ENCODE measurements around the gene FRMD4A.

The FRMD4A gene

DNA sequence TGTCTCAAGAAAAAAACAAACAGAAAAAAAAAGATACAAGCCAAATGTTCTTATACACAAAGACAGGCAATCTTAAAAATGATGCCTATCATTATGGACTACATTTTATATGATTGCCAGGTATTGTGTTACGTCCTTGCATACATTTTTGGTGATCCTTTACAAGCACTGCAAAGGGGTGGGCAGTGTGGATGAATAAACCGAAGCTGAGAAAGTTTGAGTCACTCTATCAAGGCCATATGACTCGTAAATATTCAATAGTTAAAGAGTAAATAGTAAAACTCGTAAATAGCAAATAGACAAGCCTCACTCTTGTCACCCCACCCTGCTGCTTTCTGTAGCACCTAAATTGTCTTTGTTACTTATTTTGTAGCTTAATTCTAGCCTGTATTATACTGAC lies 326.2 kb downstream of the FRMD4A start:
- DNase-seq: no peak

DNA sequence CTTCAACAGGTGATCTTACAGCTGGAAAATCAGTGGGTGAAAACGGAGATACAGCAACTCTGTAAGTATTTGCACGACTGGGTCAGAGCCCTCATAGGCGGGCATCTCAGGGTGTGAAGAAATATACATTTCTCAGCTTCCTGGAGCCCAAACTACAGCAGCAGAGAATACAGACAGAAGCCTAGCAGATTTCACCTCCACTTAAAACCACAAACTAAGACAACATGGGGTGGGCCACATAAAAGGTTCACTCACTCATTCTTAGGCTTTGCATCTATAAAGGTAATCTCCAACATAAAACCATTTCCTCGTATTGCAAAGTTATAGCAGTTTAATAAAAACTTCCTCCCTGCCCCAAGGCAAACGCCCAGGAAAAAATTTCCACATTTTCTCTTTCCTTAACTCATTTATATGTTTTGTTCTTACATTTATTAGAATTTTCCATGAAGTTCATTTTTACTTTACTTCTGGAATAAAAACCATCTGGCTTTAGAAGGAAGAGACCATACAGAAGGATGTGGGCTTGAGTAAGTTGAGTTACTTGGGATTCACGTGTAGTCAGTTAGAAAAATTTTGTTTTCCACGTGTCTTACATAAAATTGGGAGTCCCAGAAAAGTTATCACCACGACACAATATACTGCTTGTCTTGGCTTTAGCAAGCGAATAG lies 327.1 kb downstream of the FRMD4A start:
- no peak for DNase-seq

DNA sequence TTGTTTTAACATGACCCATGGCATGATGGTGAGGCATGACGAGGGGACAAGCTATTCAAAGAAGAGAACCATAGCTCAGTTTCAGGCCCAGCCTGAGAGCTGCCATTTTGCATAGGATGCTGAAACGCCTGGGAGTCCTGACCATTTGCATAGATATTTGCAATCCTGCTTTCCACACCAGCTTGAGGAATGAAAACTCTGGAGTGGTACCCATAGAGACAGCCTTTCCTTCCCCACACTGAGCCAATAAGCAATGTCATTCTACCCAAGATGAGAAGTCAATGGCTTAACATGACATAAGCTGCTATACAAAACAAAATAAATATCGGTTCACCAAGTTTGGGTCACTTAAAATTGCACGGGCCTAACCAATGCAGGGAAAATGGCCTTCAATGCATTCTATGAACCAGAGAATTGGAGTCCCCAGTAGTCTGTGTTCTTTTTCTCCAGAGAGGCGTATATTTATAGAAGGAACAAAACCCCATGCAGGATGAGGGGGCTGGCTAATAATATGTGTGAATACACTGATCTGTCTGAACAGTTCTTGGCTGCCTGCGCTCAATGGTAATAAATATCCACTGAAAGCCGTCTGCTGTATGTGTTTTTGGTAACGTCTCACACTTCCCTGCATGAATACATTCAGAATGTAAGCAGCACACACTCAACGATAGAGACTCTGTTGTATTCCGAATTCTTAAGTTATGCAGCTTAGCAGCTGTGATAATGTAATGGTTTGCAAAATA lies 329.3 kb downstream of the FRMD4A start:
- DNase-seq: no peak

DNA sequence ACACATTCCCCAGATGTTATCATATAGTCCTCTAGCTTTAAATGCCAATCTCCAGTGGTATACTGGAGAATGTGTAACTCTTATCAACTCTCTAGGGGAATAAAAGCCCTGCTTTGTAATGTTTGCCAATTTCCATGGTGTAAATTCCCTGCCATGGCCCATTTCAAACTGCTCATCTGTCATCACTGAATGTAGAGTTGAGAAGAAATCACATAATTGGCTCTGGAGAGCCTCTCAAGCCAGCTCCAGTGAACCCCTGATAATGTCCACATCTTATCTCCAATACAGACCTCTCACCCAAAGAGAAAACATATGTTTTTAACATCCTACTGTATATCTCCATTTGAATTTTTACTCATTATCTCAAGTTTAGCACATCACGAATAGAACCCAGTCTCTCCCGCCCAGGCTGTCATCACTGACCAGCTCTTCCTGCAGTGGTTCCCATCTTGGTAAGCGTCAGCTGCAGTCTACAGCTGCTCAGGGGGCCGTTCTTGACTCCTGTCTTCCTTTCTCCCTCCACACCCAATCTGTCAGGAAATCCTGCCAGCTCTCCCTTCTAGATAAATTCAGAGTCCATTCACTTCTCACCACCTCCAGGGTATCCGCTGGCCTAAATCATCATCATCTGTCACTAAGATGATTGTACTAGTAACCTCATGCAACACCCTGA lies 332.4 kb downstream of the FRMD4A start:
- no peak for DNase-seq

DNA sequence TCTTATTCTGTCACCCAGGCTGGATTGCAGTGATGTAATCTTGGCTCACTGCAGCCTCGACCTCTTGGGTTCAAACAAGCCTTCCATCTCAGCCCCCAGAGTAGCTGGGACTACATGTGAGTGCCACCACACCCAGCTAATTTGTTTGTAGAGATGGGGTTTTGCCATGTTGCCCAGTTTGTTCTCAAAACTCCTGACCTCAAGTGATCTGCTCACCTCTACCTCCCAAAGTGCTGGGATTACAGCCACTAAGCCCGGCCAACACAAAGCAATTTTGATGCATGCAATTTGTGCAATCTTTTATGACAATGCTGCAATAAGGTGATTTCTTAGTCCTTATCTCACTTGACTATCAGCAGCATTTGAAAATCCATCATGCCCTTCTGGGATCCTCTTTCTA lies 333.1 kb downstream of the FRMD4A start:
- DNase-seq: no peak

DNA sequence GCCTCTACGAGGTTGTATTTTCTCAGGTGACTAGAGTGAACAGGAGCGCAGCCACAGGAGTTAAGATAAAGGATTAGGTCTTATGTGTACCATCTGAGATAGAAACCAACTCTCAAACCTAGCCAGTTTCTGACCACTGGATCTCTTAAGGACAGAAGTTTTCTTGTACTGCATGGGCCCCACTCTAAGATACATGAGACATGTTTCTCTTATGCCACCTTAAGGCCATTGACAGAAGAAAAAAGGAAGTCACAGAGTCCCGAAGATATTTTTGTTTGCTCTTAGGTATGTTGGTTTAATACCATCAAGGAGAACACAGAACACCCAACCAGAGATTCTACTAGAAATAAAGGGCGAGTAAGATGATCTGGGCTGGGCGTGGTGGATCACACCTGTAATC lies 335.8 kb downstream of the FRMD4A start:
- no peak for DNase-seq

DNA sequence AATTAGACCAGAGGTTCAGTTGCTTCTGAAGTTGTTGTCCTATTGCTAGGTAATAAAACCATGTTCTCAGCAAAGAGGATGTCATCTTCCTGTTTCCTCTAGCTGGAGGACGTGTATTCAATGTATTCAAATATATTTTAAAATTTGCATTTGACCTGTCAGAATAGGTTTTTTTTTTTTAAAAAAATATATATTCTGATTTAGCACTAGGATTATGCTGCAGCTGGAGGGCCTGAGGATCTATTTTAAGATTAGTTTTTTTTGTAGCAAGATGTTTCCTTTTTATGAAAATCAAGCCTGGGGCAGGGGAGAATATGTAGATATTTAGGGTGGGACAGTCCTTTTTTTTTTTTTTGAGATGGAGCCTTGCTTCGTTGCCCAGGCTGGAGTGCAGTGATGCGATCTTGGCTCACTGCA lies 337.0 kb downstream of the FRMD4A start:
- no peak for DNase-seq

DNA sequence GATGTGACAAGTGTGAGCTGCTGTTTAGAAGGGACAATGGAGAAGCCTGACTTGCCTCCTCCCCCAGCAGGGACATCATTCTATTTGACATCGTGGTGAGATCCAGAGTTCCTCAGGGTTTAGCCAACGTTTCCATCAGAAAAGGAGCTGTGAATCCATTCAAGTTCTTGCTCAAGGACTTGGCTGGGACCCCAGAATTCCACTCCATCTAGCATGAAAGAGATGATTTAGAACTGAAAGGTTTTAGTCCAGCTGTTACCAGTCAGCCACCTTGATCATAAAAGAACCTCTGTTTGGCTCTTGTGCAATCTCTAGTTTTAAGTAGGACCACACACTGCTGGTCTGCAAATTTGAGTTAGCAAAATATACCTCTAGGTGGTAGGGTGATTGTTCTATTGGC lies 337.6 kb downstream of the FRMD4A start:
- no peak for DNase-seq

DNA sequence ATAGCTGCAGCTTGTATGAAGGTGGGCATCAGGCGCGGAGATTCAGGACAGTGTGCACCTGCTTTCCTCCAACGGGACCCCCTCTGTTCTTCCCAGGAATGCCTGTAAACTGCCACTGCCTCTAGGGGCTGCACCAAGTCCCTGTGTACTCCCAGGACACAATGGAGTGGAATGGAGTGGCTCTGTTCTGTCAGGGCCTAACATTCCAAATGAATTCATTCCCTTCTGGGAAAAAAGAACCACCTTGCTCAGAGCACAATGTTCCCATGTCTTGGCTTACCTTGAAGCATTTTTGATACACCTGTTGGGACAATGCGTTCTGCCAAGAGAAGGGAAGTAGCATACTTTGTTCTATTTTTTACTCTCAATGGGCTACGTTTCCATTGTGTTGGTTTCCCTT lies 339.4 kb downstream of the FRMD4A start:
- DNase-seq: no peak

DNA sequence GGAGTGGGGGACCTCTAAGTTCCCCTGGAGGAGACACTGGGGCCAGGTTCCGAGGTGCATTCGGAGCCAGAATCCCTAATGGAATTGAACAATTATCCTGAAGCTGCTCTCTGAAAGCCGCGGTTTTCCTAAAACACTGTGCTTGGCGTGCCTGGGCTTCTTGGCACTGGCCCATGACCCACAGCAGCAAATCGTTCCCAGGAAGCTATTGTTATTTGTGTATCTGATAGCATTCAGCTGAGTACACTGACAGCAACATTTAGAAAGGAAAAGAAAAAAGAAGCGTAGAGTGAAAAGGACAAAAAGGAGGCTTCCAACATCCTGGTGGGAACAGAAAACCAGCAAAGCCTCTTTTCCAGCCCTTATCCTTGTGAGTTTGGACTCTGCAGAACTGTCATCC lies 339.8 kb downstream of the FRMD4A start:
- no peak for DNase-seq

DNA sequence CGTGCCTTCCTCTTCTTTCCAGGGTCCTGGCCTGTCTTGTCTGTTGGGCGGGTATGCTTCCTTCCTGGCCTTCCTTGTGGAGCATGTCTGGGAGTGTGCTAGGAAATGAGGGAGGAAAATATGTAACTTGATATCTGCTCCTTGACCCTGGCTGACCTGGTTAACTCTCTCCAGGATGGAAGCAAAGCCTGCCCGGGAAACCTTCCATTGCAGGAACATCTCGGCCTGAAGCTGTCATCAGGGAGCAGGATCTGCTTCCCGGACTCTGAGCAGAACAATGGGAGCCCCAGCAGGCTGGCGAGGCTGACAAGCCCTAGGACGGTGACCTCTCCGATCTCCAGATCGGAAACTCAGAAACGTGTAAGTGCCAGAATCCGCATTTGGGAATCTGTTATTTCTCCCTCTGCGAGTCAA lies 340.3 kb downstream of the FRMD4A start:
- no peak for DNase-seq

DNA sequence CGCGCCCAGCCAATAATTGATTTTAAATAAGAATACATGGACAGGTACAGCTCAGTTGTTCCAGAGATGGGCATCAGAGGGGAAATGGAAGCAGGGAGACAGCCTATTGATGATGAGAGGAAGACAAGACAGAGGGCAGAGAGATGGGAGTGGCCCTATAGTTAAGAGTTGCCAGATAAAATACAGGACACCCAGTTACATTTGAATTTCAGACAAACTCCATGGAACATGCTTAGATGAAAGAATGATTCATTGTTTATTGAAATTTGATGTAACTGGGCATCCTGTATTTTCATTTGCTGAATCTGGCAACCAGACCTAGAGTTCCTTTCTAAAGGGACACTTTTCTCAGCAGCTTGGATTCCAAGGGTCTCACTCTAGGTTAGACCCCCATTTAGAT lies 341.1 kb downstream of the FRMD4A start:
- no peak for DNase-seq

DNA sequence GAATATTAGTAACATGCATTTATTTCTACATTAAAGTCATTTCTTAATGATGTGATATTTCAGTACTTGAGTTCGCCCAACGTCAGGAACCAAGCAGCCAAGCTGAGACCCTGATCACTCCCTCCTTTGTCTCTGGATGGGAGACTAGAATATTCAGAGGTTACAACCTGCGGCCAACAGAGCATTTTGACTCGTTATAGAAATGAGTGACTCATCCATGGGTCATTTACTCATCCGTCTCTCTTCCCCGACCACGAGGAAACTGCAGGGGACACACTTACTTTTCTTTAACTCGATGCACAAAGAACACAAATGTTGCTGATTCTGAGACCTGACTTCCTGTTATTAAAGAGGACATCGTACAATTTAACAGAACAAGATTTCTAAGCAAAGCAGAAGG lies 343.3 kb downstream of the FRMD4A start:
- DNase-seq: no peak

DNA sequence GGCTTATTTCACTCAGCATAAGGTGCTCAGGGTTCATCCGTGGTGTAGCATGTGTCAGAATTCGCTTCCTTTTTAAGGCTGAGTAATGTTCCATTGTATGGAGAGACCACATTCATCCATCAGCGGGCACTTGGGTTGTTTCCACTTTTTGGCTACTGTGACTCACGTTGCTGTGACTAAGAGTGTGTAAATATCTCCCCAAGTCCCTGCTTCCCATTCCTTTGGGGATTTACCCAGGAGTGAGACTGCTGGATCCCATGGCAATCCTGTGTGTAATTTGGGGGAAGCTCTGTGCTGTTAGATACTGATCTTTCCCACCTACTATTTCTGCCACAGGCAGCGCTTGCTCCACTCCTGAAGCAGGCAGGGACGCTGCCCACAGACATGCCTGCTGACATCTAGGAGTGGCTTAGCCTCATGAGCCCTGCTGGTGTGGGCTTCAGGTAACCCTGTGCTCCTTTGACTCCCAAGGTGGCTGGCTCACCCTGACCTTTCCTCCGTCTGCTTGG lies 346.0 kb downstream of the FRMD4A start:
- DNase-seq: no peak

DNA sequence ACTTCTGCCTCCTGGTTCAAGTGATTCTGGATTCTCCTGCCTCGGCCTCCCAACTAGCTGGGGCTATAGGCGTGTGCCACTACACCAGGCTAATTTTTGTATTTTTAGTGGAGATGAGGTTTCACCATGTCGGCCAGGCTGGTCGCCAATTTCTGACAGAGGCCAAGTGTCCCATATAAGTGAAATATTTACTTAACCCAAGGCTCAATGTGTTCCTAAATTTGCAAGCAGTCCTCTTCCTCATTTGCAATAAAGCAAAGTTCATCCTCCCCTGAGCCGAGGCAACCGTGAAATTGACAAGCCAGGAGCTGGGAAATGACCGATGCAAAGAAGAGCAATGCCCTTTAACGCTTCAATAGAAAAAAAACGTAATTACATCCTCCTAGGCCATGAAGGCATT lies 347.7 kb downstream of the FRMD4A start:
- no peak for DNase-seq

DNA sequence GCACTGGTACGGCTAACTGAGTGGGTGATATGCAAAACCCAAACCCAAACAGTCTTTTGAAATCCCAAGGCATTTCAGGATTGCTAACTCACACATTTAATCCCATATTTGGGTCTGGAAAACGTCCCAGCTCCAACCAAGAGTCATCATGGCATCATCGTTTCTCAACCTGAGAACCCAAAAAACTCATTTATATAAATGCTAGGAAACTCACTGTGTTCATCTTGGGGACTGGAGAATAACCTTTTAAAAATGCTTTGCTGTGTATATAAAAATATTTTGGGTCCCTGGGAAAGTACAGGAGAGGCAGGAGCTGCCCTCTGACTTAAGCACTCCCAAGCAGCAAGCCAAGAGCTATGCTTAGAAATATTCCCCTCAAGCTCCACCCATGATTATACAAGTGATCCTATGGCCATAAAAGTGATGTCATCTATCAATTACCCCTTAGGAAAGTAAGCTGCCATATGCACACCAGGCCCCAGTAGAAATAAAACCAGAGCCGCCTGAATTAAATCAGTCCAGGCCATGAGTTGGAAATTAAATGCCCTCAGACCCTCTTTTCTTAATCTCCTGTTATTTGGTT lies 352.1 kb downstream of the FRMD4A start:
- no peak for DNase-seq

DNA sequence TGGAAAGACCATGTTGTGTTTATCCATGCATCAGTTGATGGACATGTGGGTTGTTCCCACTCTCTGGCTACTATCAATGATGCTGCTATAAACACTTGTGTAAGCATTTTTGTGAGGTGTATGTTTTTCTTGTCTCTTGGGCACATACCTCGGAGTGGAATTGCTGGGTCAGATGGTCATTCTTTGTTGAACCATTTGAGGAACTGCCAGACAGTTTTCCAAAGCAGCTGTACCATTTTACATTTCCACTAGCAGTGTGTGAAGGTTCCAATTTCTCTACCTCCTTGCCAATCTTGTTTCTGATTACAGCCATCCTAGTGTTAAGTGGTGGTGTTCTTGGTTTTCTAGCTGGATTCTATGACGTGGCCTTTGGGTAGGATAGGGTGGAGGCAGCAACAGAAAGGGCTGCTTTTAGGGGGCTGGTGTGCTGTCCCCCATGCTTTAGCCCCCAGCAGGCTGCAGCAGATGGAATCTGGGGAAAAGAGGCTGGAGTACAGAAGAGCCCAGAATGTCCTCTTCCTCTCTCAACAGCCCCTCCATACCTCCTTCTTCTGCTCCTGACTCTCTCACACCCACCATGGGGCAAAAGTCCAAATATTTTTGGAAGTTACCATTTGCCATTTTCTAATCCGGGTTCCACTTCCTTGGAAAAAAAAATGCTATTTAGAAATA lies 352.7 kb downstream of the FRMD4A start:
- DNase-seq: no peak

DNA sequence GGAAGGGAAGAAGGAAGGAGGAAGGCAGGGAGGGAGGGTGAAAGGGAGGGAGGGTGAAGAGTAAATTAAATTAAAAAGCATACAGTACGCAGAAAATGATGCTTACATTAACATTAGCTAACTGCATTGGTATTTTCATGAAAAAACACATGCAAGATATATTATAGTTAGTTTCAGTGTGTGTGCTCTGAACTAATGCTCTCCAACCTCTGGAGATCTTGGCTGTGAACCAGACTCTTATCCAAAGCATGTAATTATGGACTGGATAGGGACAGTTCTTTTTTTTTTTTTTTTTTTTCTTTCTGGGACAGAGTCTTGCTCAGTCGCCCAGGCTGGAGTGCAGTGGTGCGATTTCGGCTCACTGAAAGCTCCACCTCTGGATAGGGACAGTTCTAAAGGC lies 357.0 kb downstream of the FRMD4A start:
- no peak for DNase-seq

DNA sequence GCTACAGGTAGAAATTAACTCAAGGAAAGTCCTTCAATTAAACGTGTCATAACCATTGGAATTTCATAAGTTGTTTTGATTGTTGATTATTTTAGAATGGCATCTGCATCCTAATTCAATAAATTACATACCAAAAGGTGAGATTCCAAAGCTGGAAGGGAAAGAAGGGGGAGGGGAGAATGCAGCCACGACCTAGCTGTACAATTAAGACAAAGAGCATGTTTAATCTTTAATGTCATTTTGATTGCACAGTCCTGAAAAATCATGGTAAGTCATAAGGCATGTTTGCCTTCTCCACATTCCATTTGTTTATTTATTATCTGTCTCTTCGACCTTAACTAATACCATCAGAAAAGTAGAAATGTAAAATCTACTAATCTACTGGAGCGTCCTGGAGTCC lies 358.1 kb downstream of the FRMD4A start:
- DNase-seq: no peak

DNA sequence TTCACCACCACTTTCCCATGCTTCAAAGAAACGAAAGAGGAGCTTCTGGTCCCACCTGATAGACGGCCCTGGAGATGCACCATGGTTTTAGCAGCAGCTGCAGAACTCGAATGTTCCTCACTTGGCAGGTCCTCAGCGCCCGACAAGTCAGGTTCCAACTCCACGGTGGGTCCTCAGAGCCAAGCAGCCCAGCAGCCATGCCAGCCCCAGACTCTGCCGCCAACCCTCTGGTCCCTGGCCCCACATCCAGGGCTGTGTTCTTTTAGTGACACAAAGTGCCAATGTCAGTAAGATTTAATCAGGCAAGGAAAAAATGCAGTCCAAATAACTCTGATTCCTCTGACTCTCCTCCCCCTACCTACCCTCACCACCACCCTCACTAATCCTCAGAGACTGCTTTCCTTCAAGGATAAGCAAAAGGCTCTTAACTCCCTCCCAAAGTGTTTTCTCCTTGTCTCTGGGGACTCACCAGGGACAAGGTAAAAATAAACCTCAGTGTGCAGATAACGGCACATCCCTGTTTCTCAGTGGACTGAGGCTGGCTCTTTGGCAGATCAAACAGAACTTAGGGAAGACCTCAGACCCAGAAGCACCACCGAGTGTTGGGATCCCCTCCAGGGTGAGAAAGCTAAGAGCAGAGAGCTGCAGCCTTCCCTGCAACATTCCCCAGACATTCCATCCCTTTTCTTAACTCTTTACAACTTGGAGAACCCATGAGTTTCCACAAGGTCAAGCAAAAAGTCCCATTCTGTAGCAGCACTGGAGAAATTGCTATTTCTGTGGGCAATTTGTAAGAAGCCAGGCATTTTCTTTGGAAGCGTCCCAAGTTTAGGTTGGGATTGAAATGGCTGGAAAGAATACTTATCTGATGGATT lies 358.9 kb downstream of the FRMD4A start:
- DNase-seq: no peak

DNA sequence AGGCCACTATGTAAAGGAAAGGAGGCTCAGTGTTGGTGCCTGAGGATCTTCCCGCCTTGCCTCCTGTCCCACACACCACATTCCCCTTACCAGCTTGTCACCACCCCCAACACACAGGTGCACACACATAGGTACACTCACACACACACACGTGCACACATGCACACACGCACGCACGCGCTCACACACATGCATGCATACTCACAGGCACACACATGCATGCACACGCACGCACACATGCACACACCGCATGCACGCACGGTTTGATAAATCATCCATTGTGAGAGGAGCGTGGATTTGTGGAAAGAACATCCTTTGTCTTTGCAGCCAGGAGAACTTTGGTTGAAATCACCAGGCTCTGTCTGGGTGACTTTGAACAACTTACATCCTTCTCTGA lies 359.8 kb downstream of the FRMD4A start:
- DNase-seq: no peak

All from NCI-H748 treated with DMSO at 0.1 percent for 48 hours (cell line).